H7 (cell line): ENCODE measurements around the gene LASP1NB.
"Not testable (repeated sequence)": the region's sequence is repeated elsewhere in the genome, so short reads cannot be mapped to it uniquely, and the experiment has no call there.

Experiments used
- DNase-seq: peaks from one replicate; pipeline ENCODE4 v3.0.0; 2012
- H3K27me3 ChIP-seq: 2 replicates; pipeline ENCODE4 v1.6.0; 2011; ENCODE audit warnings: mild to moderate bottlenecking, low read length; ENCODE audit not compliant: control insufficient read depth, insufficient read depth
- H3K36me3 ChIP-seq: replicated peaks from 2 replicates; pipeline ENCODE4 v1.5.1; 2011; ENCODE audit warnings: low read length; ENCODE audit not compliant: control insufficient read depth, insufficient read depth
- H3K4me3 ChIP-seq: 2 replicates; pipeline ENCODE4 v1.5.1; 2011; ENCODE audit warnings: low read depth, mild to moderate bottlenecking, control low read depth, low read length, moderate library complexity; ENCODE audit not compliant: insufficient read depth

Gene LASP1NB

DNA sequence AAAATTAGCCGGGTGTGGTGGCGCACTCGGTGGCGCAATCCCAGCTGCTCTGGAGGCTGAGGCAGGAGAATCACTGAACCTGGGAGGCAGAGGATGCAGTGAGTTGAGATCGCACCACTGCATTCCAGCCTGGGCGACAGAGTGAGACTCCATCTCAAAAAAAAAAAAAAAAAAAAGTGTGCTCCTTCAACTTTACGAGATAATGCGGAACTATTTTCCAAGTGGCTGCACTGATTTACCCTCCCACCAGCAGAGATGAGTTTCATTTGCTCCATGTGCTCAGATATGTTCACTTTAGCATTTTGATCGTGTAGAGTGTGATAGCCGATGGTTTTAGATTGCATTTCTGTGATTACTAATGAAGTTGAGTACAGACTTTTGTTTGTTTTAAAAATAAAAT is 20.0 kb upstream of the LASP1NB start:
- Histone ChIP-seq H3K4me3 (no peak overlapping the region), H3K36me3 (peaks cover 13% of the 10 kb centered on the region), H3K27me3 (no peaks in the 10 kb centered on the region)
- no peak for DNase-seq

GRCh38 chr17:38906460-38907228 is 18.8 kb upstream of the LASP1NB start:
- Histone ChIP-seq H3K4me3 (no peak overlapping the region), H3K36me3 (peaks cover 11% of the 10 kb centered on the region), H3K27me3 (no peaks in the 10 kb centered on the region)
- peak; percentile 36 for DNase-seq

DNA sequence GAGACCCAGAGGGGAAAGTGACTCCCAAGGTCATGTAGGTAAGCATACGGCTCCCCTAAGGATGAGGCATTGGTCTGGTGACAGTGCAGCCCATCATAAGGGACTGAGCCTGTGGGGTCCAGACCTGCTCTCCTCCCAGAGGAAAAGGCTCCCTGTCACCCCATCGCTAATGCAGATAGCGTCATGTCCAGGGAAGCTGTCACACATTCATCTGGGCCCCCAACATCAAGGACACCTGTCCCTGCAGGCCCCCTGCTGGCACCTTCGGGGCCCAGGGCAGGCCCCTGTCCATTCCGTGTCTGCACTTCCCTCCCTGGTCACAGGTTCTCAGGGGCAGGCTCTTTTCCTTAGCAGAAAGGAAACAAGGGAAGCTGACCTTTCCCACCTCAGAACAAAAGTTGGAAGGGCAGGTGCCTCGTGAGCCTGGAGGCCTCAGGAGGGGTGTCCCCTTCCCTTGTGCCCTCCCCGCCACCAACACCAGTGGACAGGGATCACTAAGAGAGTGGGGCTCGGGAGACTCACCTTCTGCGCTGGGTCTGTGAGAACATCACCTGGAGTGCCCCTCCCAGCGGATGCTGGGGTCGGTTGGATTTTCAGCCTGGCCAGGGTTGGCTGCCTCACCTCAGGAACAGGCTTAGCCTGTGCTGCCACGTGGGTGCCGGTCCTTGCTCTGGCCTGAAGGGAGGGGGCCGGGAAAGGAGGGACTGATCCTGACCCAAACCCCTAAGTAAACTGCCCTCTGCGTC is 17.3 kb upstream of the LASP1NB start:
- Histone ChIP-seq H3K4me3 (no peak overlapping the region), H3K27me3 (no peaks in the 10 kb centered on the region), H3K36me3 (peaks cover 12% of the 10 kb centered on the region)
- peak; percentile 59 for DNase-seq

DNA sequence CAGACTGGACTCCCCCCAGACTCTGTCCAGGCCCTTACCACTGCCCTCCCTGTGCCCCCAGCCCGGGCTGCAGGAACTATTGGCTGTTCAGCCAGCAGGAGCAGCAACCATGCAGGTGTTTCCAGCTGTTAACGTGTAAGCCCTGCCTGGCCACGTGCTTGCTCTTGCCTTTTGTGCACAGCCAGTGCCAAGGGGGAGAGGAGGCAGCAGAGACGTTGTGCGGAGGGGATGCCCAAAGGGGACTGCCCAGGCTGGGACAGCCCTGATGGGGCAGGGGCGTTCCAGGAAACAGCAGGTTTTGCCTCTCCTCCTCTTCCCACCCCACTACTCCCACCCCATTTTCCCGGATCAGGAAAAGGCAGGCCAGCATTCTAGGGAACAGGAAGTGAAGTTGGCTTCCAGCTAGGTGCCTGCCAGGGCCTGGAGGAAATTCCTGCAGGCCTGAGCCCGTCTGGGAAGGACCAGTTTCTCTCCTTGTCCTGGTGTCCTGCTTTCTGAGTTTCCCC is 16.7 kb upstream of the LASP1NB start:
- H3K36me3 ChIP-seq, result peaks cover 7% of the 10 kb centered on the region

DNA sequence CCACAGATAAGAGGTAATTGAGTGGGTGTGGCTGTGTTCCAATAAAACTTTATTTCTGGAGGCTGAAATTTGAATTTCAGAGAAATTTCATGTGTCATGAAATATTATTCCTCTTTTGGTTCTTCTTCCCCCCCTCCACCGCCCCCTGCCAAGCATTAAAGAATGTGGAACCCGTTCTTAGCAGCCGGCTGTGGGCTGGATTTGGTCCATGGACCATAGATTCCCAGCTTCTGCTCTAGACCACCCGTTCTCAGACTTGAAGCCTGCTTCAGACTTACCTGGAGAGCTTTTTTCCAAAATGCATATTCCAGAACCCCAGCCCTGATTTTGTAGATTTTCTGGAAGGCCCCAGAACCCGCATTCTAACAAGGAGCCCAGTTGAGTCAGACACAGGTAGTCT is 15.1 kb upstream of the LASP1NB start:
- H3K36me3 ChIP-seq, result peaks cover 19% of the 10 kb centered on the region
- no peaks in the 10 kb centered on the region for H3K27me3 ChIP-seq
- no peak overlapping the region for H3K4me3 ChIP-seq
- DNase-seq, result no peak

More for the DNA sequence above, 16.7 kb upstream of the LASP1NB start:
- DNase-seq, result peak; percentile 66
- no peak overlapping the region for H3K4me3 ChIP-seq
- H3K27me3 ChIP-seq, result no peaks in the 10 kb centered on the region

DNA sequence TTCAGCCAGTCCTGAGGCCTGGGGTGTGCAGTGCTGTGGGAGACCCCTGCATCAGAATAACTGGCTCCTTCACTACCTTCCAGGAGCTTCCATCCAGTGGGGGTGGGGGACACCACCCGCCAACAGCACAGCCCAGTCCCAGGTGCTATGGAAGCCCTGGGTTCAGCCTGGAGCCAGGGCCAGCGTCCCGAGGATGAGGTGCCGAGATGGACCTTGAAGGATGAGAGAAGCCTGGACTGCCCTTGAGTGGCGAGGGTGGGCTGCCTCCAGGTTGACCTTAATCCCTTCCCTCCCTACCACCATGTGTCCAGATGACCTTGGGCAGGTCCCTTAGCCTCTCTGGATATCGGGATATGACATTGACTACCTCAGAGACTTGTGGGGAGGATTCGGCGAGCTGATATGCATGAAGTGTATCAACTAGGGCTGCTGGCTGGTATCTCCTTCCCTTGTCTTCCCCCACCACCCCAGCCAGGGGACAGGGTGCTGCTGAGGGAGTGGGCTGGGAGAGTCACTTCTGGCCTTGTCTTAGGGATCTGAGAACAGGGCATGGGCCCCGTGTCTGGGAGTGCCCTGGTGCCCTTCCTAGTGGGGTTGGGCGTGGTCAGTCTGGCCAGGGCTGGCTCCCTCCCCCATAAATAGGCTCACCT is 14.2 kb upstream of the LASP1NB start:
- H3K27me3 ChIP-seq, result no peaks in the 10 kb centered on the region
- H3K36me3 ChIP-seq, result peaks cover 23% of the 10 kb centered on the region
- H3K4me3 ChIP-seq, result no peak overlapping the region
- DNase-seq, result peak; percentile 27

- H3K27me3 ChIP-seq, DNase-seq, H3K4me3 ChIP-seq: not testable (repeated sequence)
- H3K36me3 ChIP-seq, result peaks cover 23% of the 10 kb centered on the region
These were observed 13.7 kb upstream of the LASP1NB start for GRCh38 chr17:38911731-38912081.

DNA sequence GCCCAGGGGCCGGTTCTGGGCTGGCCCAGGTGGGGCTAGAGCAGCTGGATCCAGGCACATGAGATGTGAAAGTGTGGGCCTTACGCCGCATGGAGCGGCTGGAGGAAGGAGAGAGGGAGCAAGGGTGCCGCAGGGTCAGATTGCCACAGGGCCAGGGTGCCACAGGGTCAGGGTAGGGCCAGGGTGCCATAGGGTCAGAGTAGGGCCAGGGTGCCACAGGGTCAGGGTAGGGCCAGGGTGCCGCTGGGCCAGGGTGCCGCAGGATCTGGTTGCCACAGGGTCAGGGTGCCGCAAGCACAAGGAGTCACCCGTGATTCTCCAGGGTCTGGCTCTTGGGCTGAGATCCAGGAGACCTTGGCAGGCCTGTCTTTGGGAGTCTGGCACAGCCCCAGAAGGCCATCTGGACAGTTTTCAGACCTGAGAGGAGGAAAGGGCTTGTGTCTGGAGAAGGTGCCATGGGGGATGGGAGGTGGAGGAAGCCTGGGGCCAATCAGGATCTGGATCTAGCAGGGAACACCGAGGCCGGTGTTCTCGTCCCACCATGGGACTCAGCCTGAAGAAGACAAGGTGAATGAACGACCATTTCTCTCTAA is 13.1 kb upstream of the LASP1NB start:
- H3K36me3 ChIP-seq, result peaks cover 23% of the 10 kb centered on the region
- DNase-seq, result peak; percentile 27
- H3K4me3 ChIP-seq, result no peak overlapping the region
- H3K27me3 ChIP-seq, result no peaks in the 10 kb centered on the region

DNA sequence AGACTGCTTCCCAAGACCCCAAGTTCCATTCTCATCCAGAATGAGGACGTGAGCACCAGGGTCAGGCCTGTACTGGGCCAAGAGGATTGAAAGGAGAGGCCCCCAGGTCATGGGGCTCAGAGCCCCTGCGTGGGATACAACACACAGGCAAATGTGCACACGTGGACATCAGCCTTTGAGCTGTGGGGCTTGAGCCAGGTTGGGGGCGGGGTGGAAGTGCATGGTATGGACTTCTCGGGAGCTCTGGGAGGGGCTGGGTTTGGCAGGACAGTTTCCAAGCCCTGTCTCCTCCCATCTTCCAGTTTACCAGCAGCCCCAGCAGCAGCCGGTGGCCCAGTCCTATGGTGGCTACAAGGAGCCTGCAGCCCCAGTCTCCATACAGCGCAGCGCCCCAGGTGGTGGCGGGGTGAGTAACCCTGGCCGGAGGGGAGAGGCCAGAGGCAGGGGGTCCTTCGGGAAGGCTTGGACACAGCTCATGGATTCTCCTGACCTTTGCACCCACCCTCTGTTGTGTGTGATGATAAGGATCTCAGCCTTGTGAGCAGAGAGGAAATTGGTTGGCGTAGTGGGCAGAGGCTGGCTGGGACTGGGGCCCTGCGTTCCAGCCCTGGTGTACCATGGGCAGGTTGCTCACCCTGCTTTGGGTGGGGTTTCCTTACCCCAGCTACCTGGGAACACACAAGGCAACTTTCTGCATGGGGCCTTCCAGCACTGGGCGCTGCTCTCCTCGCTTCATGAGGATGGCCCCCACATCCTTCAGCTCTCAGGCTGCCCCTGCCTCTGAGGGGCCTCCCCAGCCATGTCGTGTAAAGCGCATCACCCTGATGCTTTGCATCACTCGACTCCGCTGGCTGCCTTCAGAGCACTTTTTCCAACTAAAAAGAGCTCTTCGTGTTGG is 10.4 kb upstream of the LASP1NB start:
- Histone ChIP-seq H3K36me3 (peaks cover 32% of the 10 kb centered on the region), H3K27me3 (no peaks in the 10 kb centered on the region), H3K4me3 (no peak overlapping the region)
- DNase-seq, result peak; percentile 76

GRCh38 chr17:38915639-38915995 is 9.8 kb upstream of the LASP1NB start:
- H3K27me3 ChIP-seq, result no peaks in the 10 kb centered on the region
- DNase-seq, result no peak
- peaks cover 32% of the 10 kb centered on the region for H3K36me3 ChIP-seq
- H3K4me3 ChIP-seq, result no peak overlapping the region

GRCh38 chr17:38916771-38917170 is 8.6 kb upstream of the LASP1NB start:
- no peak for DNase-seq
- H3K27me3 ChIP-seq, result no peaks in the 10 kb centered on the region
- H3K36me3 ChIP-seq, result peaks cover 30% of the 10 kb centered on the region
- H3K4me3 ChIP-seq, result no peak overlapping the region

DNA sequence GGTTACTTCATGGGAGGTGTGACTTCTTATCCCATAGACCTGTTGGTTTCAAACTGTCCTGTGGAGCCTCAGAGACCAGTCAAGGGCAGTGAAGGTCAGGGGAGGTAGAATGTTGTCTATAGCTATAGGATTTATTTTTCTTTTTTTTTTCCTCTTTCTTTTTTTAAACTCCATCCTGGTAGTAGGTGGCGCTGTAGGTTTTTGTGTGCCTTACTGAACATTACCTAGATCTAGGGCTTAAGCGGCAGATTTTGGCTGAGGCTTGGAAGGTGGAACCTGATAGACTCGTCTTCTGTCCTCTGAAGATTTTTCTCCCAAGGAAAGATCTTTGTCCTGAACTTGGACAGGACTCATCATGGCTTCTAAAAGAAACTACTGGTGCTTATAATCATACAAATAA is 8.2 kb upstream of the LASP1NB start:
- H3K36me3 ChIP-seq, result peaks cover 30% of the 10 kb centered on the region
- H3K27me3 ChIP-seq, result no peaks in the 10 kb centered on the region
- peak; percentile 49 for DNase-seq
- no peak overlapping the region for H3K4me3 ChIP-seq

DNA sequence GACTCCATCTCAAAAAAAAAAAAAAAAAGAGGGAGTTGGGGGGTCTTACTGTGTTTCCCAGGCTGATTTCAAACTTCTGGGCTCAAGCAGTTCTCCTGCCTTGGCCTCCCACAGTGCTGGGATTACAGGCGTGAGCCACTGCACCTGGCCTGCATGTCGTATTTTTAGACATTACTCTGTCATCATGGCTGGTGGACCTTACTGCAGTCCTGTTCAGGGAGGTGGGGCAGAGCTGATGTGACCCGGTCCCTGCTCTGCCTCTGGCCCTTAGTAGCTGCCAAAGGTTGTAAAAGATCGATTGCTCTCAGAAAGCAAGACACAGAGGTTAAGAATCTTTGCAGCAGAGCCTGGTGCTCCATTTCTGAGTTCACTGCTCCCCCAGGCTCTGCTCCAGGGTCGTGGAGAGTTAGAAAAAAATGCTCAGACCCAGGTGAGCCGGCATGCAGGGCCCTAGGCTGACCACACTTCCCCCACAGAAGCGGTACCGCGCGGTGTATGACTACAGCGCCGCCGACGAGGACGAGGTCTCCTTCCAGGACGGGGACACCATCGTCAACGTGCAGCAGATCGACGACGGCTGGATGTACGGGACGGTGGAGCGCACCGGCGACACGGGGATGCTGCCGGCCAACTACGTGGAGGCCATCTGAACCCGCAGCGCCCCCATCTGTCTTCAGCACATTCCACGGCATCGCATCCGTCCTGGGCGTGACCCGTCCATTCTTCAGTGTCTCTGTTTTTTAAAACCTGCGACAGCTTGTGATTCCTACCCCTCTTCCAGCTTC is 7.1 kb upstream of the LASP1NB start:
- H3K36me3 ChIP-seq, result peaks cover 27% of the 10 kb centered on the region
- H3K4me3 ChIP-seq, result no peak overlapping the region
- peak; percentile 77 for DNase-seq
- no peaks in the 10 kb centered on the region for H3K27me3 ChIP-seq
